GM18861 (cell line): ENCODE results near the gene PITPNM1.

Source experiments
- ATAC-seq: cut with Tn5 transposase; IDR thresholded peaks from one replicate; pipeline ENCODE4 v1.9.1; 2021; ENCODE audit not compliant: unreplicated experiment

Gene PITPNM1

GRCh38 chr11:67504005-67504949, 886 bp downstream of the PITPNM1 start:
- ATAC-seq: no peak

- no peak for ATAC-seq
Observed at GRCh38 chr11:67503119-67504004, 1.8 kb downstream of the PITPNM1 start.

GRCh38 chr11:67502328-67502979, 2.7 kb downstream of the PITPNM1 start:
- ATAC-seq: no peak

- no peak for ATAC-seq
Observed at GRCh38 chr11:67501854-67502253, 3.3 kb downstream of the PITPNM1 start.

- no peak for ATAC-seq
Observed at GRCh38 chr11:67500831-67501715, 4.1 kb downstream of the PITPNM1 start.

GRCh38 chr11:67500484-67500821, 4.7 kb downstream of the PITPNM1 start:
- ATAC-seq: no peak

- ATAC-seq: no peak
Observed at GRCh38 chr11:67499808-67500483, 5.2 kb downstream of the PITPNM1 start.

GRCh38 chr11:67498544-67498972, 6.6 kb downstream of the PITPNM1 start:
- ATAC-seq: no peak

GRCh38 chr11:67497656-67498291, 7.4 kb downstream of the PITPNM1 start:
- ATAC-seq: no peak

GRCh38 chr11:67496113-67496512, 9.1 kb downstream of the PITPNM1 start:
- no peak for ATAC-seq

- ATAC-seq: no peak
Observed at GRCh38 chr11:67495234-67496005, 9.7 kb downstream of the PITPNM1 start.

- ATAC-seq: no peak
Observed at GRCh38 chr11:67494371-67495233, 10.6 kb downstream of the PITPNM1 start.

- ATAC-seq: no peak
Observed at GRCh38 chr11:67493548-67494370, 11.4 kb downstream of the PITPNM1 start.

GRCh38 chr11:67492801-67493547, 12.2 kb downstream of the PITPNM1 start:
- no peak for ATAC-seq

GRCh38 chr11:67492069-67492727, 13.0 kb downstream of the PITPNM1 start:
- no peak for ATAC-seq
